Fibroblast of mammary gland (primary cell): ENCODE results near the gene PBX4.

Source experiments
- DNase-seq: peaks from one replicate; pipeline ENCODE4 v3.0.0-alpha.2; 2010; ENCODE audit warnings: low read depth
- H3K4me3 ChIP-seq: 2 replicates; pipeline ENCODE4 v1.5.1; 2011; ENCODE audit warnings: low read depth, mild to moderate bottlenecking, low read length, moderate library complexity; ENCODE audit not compliant: control insufficient read depth
- TF ChIP-seq, protein P1 (sequence below): conservative IDR thresholded peaks from 2 replicates; pipeline ENCODE4 v1.5.1; 2011; ENCODE audit warnings: low read depth, low read length, inconsistent platforms; ENCODE audit not compliant: control insufficient read depth, insufficient read depth

The PBX4 gene

DNA sequence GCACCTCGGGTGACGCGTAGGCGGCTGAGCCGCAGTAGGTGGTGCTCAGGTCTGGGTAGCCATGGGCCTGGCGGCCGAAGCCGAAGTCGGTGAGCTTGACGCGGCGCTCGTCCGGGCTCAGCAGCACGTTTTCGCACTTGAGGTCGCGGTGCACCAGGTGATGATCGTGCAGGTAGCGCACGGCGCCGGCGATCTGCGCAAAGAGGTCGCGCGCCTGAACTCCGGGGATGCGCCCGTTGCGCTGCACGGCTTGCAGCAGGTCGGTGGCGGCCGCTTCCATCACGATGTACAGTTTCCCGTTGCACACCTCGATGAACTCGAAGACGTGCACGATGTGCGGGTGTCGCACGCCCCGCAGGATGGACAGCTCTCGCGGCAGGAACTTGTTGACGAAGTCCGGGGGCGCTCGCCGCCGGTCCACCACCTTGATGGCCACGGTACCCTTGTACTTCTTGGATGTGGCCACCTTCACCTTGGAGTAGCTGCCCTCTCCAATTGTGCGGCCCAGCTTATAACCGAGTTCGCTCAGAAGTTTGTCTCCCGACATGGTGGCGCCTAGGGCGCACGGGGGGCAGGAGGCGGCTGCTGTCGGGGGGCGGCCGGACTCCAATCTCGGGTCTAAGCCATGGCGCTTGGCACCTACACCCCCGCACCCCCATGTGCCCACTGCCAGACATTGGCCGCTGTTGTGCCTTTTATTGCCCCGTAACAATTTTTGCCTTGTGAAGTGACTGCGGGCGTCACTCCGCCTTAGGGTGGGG is 103.4 kb downstream of the PBX4 start, which contains the start of gene TSSK6:
Gene TSSK6, minus strand, starts transcription at position 668 of the 761 bp plus-strand sequence. Its CDS starts 121 bp downstream, at position 547.
- DNase-seq: no peak
- peak within 1 kb of the TSS; percentile 94 for H3K4me3 ChIP-seq
- TF ChIP-seq, protein P1, sequence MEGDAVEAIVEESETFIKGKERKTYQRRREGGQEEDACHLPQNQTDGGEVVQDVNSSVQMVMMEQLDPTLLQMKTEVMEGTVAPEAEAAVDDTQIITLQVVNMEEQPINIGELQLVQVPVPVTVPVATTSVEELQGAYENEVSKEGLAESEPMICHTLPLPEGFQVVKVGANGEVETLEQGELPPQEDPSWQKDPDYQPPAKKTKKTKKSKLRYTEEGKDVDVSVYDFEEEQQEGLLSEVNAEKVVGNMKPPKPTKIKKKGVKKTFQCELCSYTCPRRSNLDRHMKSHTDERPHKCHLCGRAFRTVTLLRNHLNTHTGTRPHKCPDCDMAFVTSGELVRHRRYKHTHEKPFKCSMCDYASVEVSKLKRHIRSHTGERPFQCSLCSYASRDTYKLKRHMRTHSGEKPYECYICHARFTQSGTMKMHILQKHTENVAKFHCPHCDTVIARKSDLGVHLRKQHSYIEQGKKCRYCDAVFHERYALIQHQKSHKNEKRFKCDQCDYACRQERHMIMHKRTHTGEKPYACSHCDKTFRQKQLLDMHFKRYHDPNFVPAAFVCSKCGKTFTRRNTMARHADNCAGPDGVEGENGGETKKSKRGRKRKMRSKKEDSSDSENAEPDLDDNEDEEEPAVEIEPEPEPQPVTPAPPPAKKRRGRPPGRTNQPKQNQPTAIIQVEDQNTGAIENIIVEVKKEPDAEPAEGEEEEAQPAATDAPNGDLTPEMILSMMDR: no peak

DNA sequence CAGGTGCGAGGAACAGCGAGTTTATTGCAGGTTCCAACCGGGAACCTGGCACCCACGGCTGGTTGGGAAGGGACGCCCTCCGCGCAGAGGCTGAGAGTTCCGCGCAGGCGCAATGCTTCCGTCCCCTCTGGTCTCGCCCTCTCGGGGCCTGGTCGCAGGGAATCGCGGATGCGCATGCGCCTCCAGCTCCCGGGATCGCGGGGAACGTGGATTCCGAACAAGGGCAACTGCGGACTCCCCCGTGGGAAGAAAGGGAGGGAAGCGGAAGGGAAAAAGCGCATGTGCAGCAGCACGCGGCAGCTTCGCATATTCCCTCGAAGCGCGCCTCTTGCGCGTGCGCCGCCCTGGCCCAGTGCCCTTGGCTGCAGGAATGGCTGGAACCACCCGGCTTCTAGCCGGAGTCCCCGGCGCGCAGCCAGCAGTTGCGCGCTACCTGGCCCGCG is 104.3 kb downstream of the PBX4 start:
- H3K4me3 ChIP-seq: peak overlapping the region; percentile 12
- TF ChIP-seq, protein P1: no peak
- DNase-seq: peak; percentile 66

DNA sequence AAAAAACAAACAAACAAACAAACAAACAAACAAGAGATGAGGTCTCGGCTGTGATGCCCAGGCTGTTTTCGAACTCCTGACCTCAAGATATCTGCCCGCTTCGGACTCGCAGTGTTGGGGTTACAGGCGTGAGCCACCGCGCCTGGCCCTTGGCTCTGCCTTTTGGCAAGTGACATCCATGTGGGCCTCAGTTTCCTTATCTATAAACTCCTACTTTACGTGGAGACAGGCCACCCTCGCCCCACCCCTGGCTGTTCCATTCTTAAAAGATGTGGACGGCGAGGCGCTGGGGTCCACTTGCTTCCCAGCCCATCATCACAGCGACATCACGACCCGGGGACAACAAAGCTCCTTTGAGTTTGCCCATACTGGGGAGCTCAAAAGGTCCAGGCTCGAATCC is 104.8 kb downstream of the PBX4 start:
- TF ChIP-seq, protein P1: no peak
- DNase-seq: no peak
- H3K4me3 ChIP-seq: peak overlapping the region; percentile 12
